Esophagus muscularis mucosa (tissue), 3 donors: ENCODE data around the gene MTCL1.

Experiments
- CTCF ChIP-seq, 3 experiments: fragments of 200-600 bp in 2 of 3; fragments of 450-650 bp in 1 of 3; sonication (generic) in 2 of 3; IDR thresholded peaks; one replicate each; pipeline ENCODE4 v1.5.1; 2017 to 2019; ENCODE audit warnings: antibody characterized with exemption in 3 of 3, mild to moderate bottlenecking in 2 of 3, moderate library complexity in 1 of 3
- POLR2A ChIP-seq: fragments of 450-650 bp; IDR thresholded peaks from one replicate; pipeline ENCODE4 v1.6.1; 2017; ENCODE audit warnings: antibody characterized with exemption, moderate library complexity, mild to moderate bottlenecking, low read depth
- POLR2AphosphoS5 ChIP-seq, 2 donors: sonication (generic); formaldehyde crosslinking; IDR thresholded peaks; one replicate each; pipeline ENCODE4 v1.6.1; 2017; ENCODE audit warnings: antibody characterized with exemption in 2 of 2

- TF ChIP-seq CTCF (IDR thresholded peaks at IDR 0.05): no peak
- TF ChIP-seq POLR2A: no peak
- no peak for TF ChIP-seq POLR2AphosphoS5 (IDR thresholded peaks at IDR 0.05)
Observed at GRCh38 chr18:8822643-8823042, 117.3 kb downstream of the MTCL1 start.
